ENCODE data around the gene RAP1GAP2.
"Not testable (repeated sequence)": the region's sequence is repeated elsewhere in the genome, so short reads cannot be mapped to it uniquely, and the experiment has no call there.

RAP1GAP2 gene

DNA sequence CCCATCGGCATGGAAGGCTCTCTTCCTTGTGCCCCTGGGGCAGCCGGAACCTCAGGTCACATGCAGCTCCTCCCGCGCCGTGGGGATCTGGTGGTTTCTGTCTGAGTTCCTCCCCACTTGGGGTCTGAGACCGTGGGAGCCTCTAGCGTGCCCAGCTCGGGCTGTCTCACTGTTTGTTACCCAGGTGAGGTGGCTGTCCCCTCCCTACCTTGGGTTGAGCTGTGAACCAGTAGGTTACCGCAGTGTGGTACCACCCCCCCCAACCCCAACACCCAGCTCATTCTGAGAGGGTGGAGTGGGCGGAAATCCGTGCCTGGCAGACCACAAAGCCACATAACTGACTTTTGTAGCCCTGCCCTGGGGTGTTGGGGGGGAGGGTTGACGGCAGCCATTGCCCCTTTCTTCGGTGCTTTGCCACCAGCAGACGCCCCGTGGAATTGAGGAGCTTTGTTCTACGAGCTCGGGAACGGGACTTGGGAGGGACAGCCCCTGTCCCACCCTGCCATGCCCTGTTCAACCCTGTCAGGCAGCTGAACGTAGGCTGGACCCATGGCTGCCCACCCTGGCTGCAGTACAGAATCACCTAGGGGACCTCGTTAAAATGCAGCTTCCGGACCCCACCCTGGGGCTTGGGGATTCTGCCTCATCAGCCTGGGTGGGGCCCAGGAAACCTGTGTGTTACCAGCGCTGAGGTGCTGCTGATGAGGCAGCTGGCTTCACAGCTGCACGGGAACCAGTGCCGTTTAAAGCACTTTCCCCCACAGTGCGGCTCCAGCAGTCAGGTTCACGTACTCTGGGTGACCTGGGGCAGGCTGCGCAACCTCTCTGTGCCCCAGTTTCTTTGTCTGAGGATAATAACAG, 18.5 kb downstream of the RAP1GAP2 start:
- no peak for DNase-seq (ENCODE audit: low spot score)

- DNase-seq (ENCODE audit: low spot score) = no peak
These were observed 19.5 kb downstream of the RAP1GAP2 start for GRCh38 chr17:2815781-2816185.

DNA sequence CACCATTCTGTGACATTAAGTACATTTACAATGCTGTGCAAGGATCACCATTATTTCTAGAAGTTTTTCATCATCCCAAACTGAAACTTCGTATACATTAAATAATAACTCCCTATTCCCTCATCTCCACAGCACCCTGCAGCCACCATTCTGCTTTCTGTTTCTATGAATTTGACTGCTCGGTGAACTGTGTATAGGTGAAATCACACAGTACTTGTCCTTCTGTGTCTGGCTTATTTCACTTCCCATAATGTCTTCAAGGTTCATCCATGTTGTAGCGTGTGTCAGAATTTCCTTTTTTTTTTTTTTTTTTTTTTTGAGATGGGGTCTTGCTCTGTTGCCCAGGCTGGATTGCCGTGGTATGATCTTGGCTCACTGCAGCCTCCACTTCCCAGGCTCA, 20.4 kb downstream of the RAP1GAP2 start:
- DNase-seq (ENCODE audit: low spot score) = no peak

DNA sequence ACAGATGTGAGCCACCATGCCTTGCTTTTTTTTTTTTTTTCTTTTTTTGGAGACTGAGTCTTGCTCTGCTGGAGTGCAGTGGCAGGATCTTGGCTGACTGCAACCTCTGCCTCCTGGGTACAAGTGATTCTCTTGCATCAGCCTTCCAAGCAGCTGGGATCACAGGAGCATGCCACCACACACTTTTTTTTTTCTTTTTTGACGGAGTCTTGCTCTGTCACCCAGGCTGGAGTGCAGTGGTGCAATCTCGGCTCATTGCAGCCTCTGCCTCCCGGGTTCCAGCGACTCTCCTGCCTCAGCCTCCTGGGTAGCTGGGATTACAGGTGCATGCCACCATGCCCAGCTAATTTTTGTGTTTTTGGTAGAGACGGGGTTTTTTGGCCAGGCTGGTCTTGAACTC, 23.1 kb downstream of the RAP1GAP2 start:
- not testable (repeated sequence) for DNase-seq (ENCODE audit: low spot score)

DNA sequence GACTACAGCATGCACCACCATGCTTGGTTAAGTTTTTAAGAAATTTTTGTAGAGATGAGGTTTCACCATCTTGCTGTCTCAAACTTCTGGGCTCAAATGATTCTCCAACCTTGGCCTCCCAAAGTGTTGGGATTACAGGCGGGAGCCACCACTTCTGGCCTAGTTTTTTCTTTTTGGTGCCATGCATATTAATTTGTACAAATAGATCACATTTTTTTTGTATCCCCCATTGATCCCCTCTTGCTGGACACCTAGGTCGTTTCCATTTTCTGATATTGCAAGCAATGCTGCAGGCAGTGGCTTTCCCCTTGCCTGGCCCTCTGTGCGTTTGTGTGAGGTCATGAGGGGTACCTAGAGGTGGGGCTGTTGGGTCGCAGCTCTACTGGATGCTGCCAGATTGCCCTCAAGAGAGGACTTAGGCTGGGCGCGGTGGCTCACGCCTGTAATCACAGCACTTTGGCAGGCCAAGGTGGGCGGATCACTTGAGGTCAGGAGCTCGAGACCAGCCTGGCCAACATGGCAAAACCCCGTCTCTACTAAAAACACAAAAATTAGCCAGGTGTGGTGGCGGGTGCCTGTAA, 23.8 kb downstream of the RAP1GAP2 start:
- DNase-seq (ENCODE audit: low spot score) = no peak

DNA sequence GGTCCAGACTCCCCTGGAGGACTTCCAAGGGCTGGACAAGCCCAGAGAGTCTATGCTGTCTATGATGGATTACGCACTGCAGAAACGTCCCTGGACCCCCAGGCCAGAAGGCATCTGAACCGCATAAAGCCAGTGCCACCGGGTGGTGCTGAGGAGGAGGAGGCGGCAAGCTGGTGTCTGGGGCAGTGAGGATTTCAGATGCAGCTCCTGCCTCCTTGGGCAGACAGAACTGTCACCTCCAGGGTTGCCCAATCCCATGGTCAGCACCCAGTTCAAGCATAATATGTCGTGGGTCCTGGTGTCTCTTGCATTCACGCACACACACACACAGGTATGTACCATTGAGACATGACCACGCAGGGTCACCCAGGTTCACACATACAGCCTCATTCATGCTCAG, 25.6 kb downstream of the RAP1GAP2 start:
- DNase-seq (ENCODE audit: low spot score) = no peak

GRCh38 chr17:2822358-2822757, 26.1 kb downstream of the RAP1GAP2 start:
- no peak for DNase-seq (ENCODE audit: low spot score)

- DNase-seq (ENCODE audit: low spot score) = no peak
These were observed 29.2 kb downstream of the RAP1GAP2 start for GRCh38 chr17:2825253-2825970.

GRCh38 chr17:2828397-2829038, 32.3 kb downstream of the RAP1GAP2 start:
- DNase-seq (ENCODE audit: low spot score) = peak; percentile 68

- no peak for DNase-seq (ENCODE audit: low spot score)
These were observed 34.4 kb downstream of the RAP1GAP2 start for GRCh38 chr17:2830678-2831077.

- no peak for DNase-seq (ENCODE audit: low spot score)
These were observed 39.5 kb downstream of the RAP1GAP2 start for GRCh38 chr17:2835780-2836179.

GRCh38 chr17:2837147-2837561, 40.9 kb downstream of the RAP1GAP2 start:
- no peak for DNase-seq (ENCODE audit: low spot score)

- DNase-seq (ENCODE audit: low spot score) = no peak
These were observed 45.4 kb downstream of the RAP1GAP2 start for GRCh38 chr17:2841606-2842005.

DNA sequence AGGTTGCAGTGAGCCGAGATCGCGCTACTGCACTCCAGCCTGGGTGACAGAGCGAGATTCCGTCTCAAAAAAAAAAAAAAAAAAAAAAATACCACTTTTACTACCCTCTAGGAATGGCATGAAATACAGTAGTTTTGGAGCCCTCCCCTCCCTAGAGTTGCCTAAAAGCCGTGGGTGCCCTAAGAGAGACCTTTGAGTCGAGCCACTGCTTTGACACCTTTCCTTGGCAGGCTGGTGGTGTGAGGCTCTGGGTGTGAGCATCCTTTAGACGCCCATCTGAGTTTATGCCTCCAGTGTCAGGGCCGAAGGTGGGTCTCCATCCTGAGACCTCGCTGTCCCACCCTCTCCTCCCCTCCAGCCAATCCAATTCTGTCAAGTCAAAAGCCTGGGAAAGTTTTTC, 46.2 kb downstream of the RAP1GAP2 start:
- DNase-seq (ENCODE audit: low spot score) = no peak

DNA sequence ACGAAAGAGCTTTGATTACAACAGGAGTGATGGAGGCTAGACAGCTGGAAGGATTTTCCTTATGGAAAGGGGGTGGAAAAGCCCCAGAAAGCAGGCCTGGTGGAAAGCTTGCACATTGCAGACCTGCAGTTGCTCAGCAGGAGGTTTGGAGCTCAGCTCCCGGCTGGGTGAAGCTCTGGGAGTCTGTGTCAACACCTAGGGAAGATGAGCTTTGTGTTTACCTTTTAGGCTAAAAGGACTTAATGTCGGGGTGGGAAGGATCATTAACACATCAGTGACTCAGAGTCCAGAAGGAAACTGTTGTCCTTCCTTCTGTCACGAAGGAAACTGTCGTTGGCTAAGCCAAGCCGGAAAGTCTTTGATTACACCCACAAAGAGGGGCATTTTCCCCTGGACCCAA, 48.2 kb downstream of the RAP1GAP2 start:
- no peak for DNase-seq (ENCODE audit: low spot score)

DNA sequence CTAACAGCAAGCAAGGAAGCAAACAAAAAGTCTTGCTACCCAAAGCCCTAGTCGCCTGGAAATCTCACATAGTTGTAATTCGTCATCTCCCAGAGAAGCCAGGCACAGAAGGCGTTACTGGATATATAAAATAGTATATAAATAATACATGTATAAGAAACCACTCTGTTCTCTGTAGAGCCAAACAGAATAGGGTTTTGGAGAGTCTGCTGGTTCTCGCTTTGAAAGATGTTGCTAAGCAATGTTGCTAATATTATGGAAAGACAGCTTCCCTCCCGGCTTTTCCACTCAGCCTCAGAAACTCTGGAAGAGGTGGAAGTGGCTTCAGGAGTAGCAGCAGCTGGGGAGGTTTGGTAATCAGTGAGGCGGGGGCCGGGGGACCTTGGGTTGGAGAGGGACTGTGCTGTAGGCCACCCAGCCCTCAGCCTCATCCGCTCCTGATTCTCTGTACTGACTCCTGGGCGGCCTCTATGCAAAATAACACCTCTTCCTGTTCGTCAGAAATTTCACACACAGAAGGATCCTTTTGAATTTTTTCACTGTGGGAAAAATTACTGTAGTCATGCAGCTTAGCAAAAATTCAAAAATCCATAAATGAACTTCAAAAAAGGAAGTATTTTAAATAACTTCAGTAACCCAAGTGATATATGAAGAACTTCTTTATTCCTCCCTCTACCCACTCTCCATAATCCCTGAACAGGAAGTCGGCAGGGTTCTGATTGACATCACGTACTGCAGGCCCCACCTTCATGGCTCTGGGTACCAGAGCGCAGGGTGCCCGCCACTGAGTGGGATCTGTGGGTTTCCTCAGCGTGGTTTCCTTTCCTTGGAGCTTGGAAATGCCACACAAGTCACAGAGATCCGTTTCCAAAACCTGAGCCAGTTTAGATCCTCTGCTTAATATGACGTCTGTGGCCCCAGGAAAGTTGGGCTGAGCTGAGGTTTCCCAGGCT, 51.4 kb downstream of the RAP1GAP2 start:
- DNase-seq (ENCODE audit: low spot score) = no peak

DNA sequence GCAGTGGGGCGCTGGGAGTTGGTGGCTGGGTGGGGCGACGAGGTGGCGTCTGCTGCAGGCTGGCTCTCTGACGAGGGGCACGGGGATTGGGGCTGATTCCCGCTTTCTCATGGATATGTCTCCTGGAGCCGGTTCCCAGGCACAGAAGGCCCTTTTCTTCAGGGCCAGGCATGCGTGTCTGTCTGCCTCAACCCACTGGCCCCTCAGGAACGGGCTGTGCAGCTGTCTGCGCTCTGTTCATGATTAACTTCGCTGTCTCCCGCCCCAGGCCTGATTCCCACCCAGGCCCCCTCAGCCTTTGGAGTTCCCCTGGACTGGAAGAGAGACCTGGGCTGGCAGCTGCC, 53.1 kb downstream of the RAP1GAP2 start:
- DNase-seq (ENCODE audit: low spot score) = no peak

GRCh38 chr17:2850991-2851390, 54.8 kb downstream of the RAP1GAP2 start:
- no peak for DNase-seq (ENCODE audit: low spot score)

DNA sequence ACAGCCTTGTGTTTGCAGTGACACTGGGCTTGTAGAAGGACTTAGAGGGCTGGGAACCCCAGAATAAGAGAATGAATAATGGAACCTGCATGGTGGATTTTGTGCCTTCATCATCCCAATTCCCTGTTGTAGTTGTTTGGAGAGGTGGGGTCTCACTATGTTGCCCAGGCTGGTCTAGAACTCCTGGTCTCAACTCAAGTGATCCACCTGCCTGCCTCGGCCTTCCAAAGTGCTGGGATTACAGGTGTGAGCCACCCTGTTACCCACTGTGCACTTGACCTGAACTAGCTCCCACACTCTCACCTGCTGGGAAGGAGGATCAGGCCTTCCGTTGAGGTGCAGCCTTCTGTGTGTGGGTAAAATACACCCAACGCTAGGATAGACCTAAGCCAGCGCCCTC, 55.4 kb downstream of the RAP1GAP2 start:
- DNase-seq (ENCODE audit: low spot score) = no peak

- DNase-seq (ENCODE audit: low spot score) = no peak
These were observed 56.0 kb downstream of the RAP1GAP2 start for GRCh38 chr17:2852221-2852620.

DNA sequence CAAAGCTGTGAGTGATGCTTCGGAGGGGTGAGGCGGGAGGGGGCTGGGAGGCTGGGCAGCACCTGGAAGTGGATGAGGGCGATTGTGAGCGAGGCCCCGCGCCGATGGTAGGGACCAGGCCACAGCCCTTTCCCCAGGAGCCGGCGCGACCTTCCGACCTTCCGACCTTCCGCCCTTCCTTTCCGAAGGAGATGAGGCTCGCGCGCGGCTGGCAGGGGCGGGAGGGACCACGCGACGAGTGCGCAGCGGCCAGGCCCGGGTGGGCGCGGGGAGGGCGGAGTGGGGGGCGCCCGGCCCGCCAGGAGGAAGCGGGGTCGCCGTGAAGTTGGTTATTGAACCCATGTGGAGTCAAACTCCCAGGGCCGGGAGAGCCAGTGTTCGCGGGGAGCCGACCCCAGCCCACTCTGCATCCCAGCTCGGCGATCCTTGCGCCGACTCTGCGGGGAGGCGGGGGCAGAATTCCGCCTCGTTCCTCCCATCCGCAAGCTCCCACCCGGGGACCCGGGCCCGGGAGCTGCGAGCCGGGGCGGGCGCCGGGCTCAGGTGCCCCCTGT, 56.6 kb downstream of the RAP1GAP2 start:
- no peak for DNase-seq (ENCODE audit: low spot score)
